ENCODE data around the gene FRS3. TPM values are rescaled to one million over a fixed set of nuclear protein-coding genes. Genes with fewer than 3 reads are reported as not detected.

Gene FRS3
- total and polyA plus RNA-seq, 4 donors: 3.7 to 11.2 (median 6.9) TPM

DNA sequence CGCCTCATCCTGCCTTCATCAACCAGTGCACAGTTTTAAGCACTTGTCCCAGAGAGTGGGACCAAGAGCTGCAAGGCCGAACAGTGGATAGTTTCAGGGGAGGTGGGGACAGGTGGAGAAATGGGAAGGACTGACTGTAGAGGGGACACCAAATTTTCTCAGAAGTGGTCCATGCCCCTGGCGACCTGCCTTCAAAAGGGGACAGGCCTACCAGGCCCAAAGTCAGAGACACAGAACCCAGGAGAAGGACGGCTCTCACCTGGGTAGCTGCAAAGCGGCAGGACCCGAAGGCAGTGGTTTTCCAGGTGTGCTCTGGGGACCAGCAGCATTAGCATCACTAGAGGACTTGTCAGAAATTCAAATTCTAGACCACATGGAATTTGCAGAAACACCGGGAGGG, 50.1 kb downstream of the FRS3 start:
- no peak for DNase-seq
- Histone ChIP-seq H3K27me3 (ENCODE audit: control insufficient read depth in 3 of 3, insufficient read depth in 3 of 3, low read length in 2 of 3) (no peaks in the 10 kb centered on the region), H3K36me3 (ENCODE audit: control insufficient read depth in 4 of 4, insufficient read depth in 4 of 4, low read length in 4 of 4) (peaks cover 0 to 2% (median 0%) of the 10 kb centered on the region in 4 donors), H3K9ac (ENCODE audit: insufficient read depth in 1 of 2, low read length in 2 of 2) (no peak overlapping the region), H3K4me1 (ENCODE audit: control insufficient read depth in 5 of 5, insufficient read depth in 5 of 5, low read length in 5 of 5) (peaks cover 0 to 33% (median 15%) of the 10 kb centered on the region in 5 donors), H3K9me3 (ENCODE audit: control insufficient read depth in 4 of 4, insufficient read depth in 3 of 4, low read length in 3 of 4) (no peaks in the 10 kb centered on the region), H3K4me3 (no peak overlapping the region), H3K27ac (ENCODE audit: low read depth in 1 of 2, low read length in 1 of 2) (no peak overlapping the region)
- TF ChIP-seq, protein P1, sequence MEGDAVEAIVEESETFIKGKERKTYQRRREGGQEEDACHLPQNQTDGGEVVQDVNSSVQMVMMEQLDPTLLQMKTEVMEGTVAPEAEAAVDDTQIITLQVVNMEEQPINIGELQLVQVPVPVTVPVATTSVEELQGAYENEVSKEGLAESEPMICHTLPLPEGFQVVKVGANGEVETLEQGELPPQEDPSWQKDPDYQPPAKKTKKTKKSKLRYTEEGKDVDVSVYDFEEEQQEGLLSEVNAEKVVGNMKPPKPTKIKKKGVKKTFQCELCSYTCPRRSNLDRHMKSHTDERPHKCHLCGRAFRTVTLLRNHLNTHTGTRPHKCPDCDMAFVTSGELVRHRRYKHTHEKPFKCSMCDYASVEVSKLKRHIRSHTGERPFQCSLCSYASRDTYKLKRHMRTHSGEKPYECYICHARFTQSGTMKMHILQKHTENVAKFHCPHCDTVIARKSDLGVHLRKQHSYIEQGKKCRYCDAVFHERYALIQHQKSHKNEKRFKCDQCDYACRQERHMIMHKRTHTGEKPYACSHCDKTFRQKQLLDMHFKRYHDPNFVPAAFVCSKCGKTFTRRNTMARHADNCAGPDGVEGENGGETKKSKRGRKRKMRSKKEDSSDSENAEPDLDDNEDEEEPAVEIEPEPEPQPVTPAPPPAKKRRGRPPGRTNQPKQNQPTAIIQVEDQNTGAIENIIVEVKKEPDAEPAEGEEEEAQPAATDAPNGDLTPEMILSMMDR (IDR thresholded peaks at IDR 0.05; ENCODE audit: control extremely low read depth, extremely low read depth): no peak
- no peak for ATAC-seq (ENCODE audit: insufficient read depth, low FRiP score)
- 91 to 95% methylated on average over 7 of the region's 7 CpGs for WGBS, 2 donors

DNA sequence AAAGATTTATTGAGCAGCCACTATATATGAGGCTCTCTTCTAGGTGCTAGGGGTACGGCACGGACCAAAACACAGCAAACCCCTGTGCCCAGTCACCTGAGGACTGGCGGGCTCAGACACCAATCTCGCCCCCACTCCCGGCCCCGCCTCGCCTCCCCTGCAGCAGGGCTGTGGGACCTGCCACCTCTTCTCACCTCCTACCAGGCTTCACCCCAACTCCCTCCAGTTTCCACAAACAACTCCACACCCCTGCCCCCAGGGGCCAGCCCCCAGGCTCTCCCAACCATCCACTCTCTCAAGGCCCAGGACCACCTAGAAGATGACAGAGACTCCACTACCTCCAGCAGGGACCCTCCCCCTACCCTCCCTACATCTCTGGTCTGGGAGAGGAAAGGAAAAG, 50.7 kb downstream of the FRS3 start:
- TF ChIP-seq, protein P1 (IDR thresholded peaks at IDR 0.05; ENCODE audit: control extremely low read depth, extremely low read depth): no peak
- Histone ChIP-seq H3K27ac (ENCODE audit: low read depth in 1 of 2, low read length in 1 of 2) (no peak overlapping the region), H3K27me3 (ENCODE audit: control insufficient read depth in 3 of 3, insufficient read depth in 3 of 3, low read length in 2 of 3) (no peaks in the 10 kb centered on the region), H3K4me3 (no peak overlapping the region), H3K4me1 (ENCODE audit: control insufficient read depth in 5 of 5, insufficient read depth in 5 of 5, low read length in 5 of 5) (peaks cover 2 to 35% (median 21%) of the 10 kb centered on the region in 5 donors), H3K36me3 (ENCODE audit: control insufficient read depth in 4 of 4, insufficient read depth in 4 of 4, low read length in 4 of 4) (peaks cover 0 to 2% (median 0%) of the 10 kb centered on the region in 4 donors), H3K9ac (ENCODE audit: insufficient read depth in 1 of 2, low read length in 2 of 2) (no peak overlapping the region), H3K9me3 (ENCODE audit: control insufficient read depth in 4 of 4, insufficient read depth in 3 of 4, low read length in 3 of 4) (no peaks in the 10 kb centered on the region)
- ATAC-seq (ENCODE audit: insufficient read depth, low FRiP score): no peak
- DNase-seq: no peak
- 96% methylated on average over 7 of the region's 7 CpGs for WGBS, 2 donors

DNA sequence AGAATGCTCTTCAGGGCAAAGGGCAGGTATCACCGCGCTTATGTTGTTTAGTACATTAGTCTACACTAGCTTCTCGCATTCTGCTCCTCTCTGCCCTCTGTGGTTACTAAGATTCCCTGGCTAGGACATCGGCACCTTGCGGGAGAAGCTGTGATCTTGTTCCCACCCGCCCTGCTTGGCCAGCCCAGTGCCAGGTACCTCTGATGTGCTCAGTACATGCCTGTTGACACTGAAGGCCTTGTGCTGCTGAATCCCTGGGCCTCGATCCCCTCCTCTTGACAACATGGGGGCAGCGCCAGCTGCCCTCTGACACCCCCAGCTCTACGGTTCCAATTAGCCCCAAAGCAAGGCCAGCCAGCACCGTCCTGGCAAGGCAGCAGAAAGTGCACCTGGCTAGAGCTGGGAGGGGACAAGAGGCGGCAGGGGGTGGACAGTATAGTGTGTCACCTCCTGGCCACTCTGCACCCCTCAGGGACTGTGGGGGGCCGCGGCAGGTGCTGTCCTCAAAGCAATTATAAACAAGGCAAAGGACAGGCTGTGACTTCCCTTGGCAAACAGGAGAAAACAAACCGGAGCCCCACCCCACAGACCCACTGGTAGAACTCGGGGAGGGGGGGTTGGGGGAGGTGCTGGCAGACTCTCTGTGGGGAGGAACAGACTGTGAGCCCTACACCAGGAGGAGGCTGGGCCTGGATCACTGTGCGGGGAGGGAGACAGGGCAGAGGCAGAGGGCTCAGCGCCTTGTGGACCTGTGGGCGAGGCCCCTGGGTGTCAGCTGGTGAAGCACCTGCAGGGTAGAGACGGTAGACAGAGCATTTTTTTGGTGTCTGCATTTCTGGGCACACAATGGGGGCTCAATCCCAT, 51.4 kb downstream of the FRS3 start:
- Histone ChIP-seq H3K9ac (ENCODE audit: insufficient read depth in 1 of 2, low read length in 2 of 2) (no peak overlapping the region), H3K4me3 (no peak overlapping the region), H3K4me1 (ENCODE audit: control insufficient read depth in 5 of 5, insufficient read depth in 5 of 5, low read length in 5 of 5) (peaks cover 4 to 37% (median 22%) of the 10 kb centered on the region in 5 donors), H3K36me3 (ENCODE audit: control insufficient read depth in 4 of 4, insufficient read depth in 4 of 4, low read length in 4 of 4) (peaks cover 0 to 2% (median 0%) of the 10 kb centered on the region in 4 donors), H3K9me3 (ENCODE audit: control insufficient read depth in 4 of 4, insufficient read depth in 3 of 4, low read length in 3 of 4) (no peaks in the 10 kb centered on the region), H3K27ac (ENCODE audit: low read depth in 1 of 2, low read length in 1 of 2) (no peak overlapping the region), H3K27me3 (ENCODE audit: control insufficient read depth in 3 of 3, insufficient read depth in 3 of 3, low read length in 2 of 3) (no peaks in the 10 kb centered on the region)
- ATAC-seq (ENCODE audit: insufficient read depth, low FRiP score) (no peak), DNase-seq (no peak)
- TF ChIP-seq, protein P1 (IDR thresholded peaks at IDR 0.05; ENCODE audit: control extremely low read depth, extremely low read depth): no peak
- 82 to 90% methylated on average over 19 of the region's 19 CpGs for WGBS, 2 donors

All from lung (tissue), 12 donors.